HCT116 (cell line): ENCODE data around the gene HIPK3.

ENCODE experiments used
- CEBPB ChIP-seq: IDR thresholded peaks from 2 replicates; pipeline ENCODE4 v1.6.1; 2012; ENCODE audit warnings: low read depth
- EZH2 ChIP-seq: fragments of 200-600 bp; sonication (generic); IDR thresholded peaks from 2 replicates; pipeline ENCODE4 v1.6.1; 2017; ENCODE audit warnings: antibody characterized with exemption, mixed run types
- FOSL1 ChIP-seq: IDR thresholded peaks from 2 replicates; pipeline ENCODE4 v1.6.1; 2012; ENCODE audit warnings: low read depth
- JUND ChIP-seq: IDR thresholded peaks from 2 replicates; pipeline ENCODE4 v1.6.1; 2012
- MAX ChIP-seq: IDR thresholded peaks from 2 replicates; pipeline ENCODE4 v1.6.1; 2012
- POLR2A ChIP-seq: IDR thresholded peaks from 2 replicates; pipeline ENCODE4 v1.7.0; 2011; ENCODE audit warnings: borderline replicate concordance; ENCODE audit not compliant: insufficient read depth, insufficient read length; ENCODE audit errors: extremely low read depth
- POLR2AphosphoS5 ChIP-seq: IDR thresholded peaks from 2 replicates; pipeline ENCODE4 v1.6.1; 2011; ENCODE audit warnings: mild to moderate bottlenecking, low read depth, low read length, moderate library complexity
- REST ChIP-seq: IDR thresholded peaks from 2 replicates; pipeline ENCODE4 v1.6.1; 2012; ENCODE audit warnings: low read depth
- SIN3A ChIP-seq: IDR thresholded peaks from 2 replicates; pipeline ENCODE4 v1.6.1; 2012; ENCODE audit warnings: low read depth
- ZBTB33 ChIP-seq: IDR thresholded peaks from 2 replicates; pipeline ENCODE4 v1.6.1; 2011; ENCODE audit warnings: mild to moderate bottlenecking, low read length, moderate library complexity; ENCODE audit not compliant: insufficient replicate concordance; ENCODE audit errors: extremely low read depth
- ZFX ChIP-seq: fragments of 450-650 bp; IDR thresholded peaks from 2 replicates; pipeline ENCODE4 v1.6.1; 2017
- TF ChIP-seq, protein P1 (sequence below), 3 experiments: fragments of 200-600 bp in 1 of 3; sonication (generic) in 1 of 3; IDR thresholded peaks in 2 of 3; conservative IDR thresholded peaks in 1 of 3; 2 replicates each; pipeline ENCODE4 v1.5.1; 2012 to 2017; ENCODE audit warnings: low read depth in 2 of 3, low read length in 2 of 3, antibody characterized with exemption in 1 of 3, borderline replicate concordance in 1 of 3, control low read depth in 1 of 3, mild to moderate bottlenecking in 1 of 3, mixed read lengths in 1 of 3, mixed run types in 1 of 3, moderate library complexity in 1 of 3; ENCODE audit not compliant: insufficient read depth in 1 of 3
- TF ChIP-seq, protein P2 (sequence below): IDR thresholded peaks from 2 replicates; pipeline ENCODE4 v1.6.1; 2012

DNA sequence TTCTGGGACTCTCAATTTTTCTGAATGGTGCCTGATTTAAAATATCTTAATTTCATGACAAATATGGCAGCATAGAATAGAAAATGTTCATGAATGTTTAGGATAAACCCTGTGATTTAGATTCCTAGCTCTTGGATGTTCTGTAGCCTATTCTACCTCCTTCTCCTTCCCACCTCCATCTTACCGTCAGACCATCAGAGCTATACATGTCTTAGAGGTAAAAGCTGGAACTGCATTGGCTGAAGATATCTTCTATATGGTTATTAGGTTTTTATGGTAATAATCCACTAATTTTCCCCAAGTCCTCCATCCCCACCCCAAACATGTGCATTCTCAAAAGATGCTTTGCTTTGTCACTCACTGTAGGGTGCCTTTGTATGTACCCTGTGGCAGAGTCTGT, 49.0 kb upstream of the HIPK3 start:
- TF ChIP-seq, protein P1, sequence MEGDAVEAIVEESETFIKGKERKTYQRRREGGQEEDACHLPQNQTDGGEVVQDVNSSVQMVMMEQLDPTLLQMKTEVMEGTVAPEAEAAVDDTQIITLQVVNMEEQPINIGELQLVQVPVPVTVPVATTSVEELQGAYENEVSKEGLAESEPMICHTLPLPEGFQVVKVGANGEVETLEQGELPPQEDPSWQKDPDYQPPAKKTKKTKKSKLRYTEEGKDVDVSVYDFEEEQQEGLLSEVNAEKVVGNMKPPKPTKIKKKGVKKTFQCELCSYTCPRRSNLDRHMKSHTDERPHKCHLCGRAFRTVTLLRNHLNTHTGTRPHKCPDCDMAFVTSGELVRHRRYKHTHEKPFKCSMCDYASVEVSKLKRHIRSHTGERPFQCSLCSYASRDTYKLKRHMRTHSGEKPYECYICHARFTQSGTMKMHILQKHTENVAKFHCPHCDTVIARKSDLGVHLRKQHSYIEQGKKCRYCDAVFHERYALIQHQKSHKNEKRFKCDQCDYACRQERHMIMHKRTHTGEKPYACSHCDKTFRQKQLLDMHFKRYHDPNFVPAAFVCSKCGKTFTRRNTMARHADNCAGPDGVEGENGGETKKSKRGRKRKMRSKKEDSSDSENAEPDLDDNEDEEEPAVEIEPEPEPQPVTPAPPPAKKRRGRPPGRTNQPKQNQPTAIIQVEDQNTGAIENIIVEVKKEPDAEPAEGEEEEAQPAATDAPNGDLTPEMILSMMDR (IDR thresholded peaks at IDR 0.05 in 2 of 3, conservative IDR thresholded peaks at IDR 0.05 in 1 of 3; ENCODE audit: borderline replicate concordance in 1 of 3, insufficient read depth in 1 of 3, low read depth in 2 of 3, low read length in 2 of 3) = no peak
- TF ChIP-seq POLR2A (no peak), FOSL1 (no peak), POLR2AphosphoS5 (no peak), REST (no peak), MAX (no peak), SIN3A (no peak), ZFX (no peak), JUND (no peak), ZBTB33 (no peak), EZH2 (no peak), CEBPB (no peak)
- TF ChIP-seq, protein P2, sequence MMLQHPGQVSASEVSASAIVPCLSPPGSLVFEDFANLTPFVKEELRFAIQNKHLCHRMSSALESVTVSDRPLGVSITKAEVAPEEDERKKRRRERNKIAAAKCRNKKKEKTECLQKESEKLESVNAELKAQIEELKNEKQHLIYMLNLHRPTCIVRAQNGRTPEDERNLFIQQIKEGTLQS = no peak
